Activated T-helper 1 cell treated with Interleukin-2 at 50 U/mL for 16 hours (primary cell): ENCODE data around the gene ERLEC1.
"Not testable (repeated sequence)": the region's sequence is repeated elsewhere in the genome, so short reads cannot be mapped to it uniquely, and the experiment has no call there.

Experiments
- DNase-seq: peaks from one replicate; pipeline ENCODE4 v3.0.0-alpha.2; 2020; ENCODE audit warnings: low read depth

Gene ERLEC1

DNA sequence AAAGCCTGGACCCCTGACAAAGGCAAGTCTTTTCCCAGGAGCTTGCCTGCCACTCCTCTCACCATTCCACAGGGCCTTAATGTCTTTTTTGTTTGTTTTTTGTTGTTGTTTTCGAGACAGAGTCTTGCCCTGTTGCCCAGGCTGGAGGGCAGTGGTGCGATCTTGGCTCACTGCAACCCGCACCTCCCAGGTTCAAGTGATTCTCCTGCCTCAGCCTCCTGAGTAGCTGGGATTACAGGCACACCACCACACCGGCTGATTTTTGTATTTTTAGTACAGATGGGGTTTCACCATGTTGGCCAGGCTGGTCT, 43.1 kb downstream of the ERLEC1 start:
- not testable (repeated sequence) for DNase-seq

GRCh38 chr2:53840580-53840979, 53.7 kb downstream of the ERLEC1 start:
- DNase-seq: no peak

- DNase-seq: not testable (repeated sequence)
Measured at GRCh38 chr2:53841651-53842050, 54.8 kb downstream of the ERLEC1 start.

DNA sequence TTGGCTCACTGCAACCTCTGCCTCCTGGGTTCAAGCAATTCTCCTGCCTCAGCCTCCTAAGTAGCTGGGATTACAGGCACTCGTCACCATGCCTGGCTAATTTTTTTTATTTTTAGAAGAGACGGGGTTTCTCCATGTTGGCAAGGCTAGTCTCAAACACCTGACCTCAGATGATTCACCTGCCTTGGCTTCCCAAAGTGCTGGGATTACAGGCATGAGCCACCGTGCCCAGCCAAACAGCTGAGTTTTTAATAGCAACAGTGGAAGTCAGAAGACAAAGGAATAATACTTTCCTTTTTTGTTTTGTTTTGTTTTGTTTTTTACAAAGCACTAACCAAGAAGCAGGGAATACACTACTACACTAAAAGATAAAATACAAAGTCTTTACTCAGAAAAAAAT, 56.0 kb downstream of the ERLEC1 start:
- DNase-seq: no peak

- DNase-seq: no peak
Measured at GRCh38 chr2:53843595-53843994, 56.8 kb downstream of the ERLEC1 start.

GRCh38 chr2:53848062-53848461, 61.2 kb downstream of the ERLEC1 start:
- DNase-seq: no peak

GRCh38 chr2:53851052-53851757, 64.4 kb downstream of the ERLEC1 start:
- DNase-seq: not testable (repeated sequence)

DNA sequence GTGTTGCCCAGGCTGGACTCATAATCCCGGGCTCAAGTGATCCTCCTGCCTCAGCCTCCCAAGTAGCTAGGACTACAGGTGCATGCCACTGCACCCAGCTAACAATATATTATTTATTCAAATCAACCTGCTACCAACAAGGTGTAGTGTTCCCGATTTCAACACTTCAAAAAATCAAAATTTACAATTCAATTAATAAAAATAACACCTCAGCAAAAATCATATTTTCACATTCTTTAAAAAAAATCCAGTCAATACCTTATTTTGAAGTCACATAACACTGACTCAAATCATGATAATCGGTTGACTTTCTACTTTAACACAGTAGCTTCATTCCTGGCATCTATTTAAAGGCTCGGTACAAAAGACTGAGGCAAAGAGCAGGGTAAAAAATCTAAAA, 65.7 kb downstream of the ERLEC1 start:
- DNase-seq: no peak

DNA sequence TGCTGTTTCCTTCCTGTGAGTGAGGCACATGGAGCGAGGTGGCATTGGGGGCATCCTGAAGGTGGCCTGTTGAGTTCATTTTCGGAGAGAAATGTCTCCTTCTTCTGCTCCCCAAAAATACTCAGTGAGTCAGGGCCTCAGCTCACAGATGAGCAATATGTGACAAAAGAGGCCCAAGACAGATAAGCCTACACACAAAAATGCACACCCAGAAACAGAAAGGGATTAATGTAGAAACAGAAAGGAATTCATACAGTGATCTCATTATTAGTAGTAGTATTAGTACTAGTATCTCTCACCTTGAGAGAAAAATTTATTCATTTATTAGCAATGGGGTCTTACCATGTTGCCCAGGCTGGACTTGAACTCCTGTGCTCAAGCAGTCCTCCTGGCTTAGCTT, 67.8 kb downstream of the ERLEC1 start:
- DNase-seq: no peak

- no peak for DNase-seq
Measured at GRCh38 chr2:53856272-53856671, 69.4 kb downstream of the ERLEC1 start.

DNA sequence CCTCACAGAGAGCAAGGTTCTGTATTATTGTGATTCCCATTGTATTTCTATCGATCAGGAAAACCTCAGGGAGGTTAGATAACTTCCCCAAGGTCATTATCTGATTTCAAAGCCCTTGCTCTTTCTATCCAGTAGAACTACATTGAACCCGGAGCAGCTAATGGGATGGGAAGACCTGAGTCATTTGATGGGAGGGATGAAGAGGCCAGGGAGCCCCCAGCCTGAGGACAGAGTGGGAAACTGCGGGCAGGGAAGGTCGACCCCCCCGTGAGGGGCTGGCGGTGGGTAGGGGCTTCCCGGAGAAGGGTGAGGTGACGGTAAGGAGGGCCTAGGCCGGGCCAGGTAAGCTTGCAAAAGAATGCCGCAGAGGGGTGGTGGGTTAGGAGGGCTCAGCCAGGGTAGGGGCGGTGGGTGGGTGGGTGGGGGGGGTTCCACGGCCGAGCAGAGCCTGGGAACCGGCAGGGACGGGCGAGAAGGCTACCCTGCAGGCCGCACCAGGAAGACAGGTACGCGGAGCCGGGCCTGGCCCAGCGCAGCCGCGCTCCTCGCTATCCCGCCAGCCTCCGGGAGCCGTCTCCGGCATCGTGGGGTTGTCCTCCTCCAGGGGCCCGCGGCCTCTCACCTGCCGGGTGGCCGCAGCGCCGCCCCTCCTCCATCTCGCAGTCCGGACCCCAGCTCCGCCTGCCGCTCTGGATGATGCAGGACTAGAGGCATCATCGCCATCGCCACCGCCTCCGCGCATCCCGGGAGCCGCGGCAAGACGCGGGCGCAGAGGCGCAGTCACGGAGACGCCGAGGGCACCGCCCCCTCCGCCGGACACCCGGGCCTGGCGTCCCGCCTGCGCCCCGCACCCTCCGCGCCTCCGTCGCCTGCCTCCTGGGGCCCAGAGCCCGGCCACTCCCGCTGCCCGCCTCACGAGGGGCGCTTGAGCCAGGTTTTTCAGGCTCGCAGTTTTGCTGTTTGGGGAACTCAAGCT, 72.7 kb downstream of the ERLEC1 start, which contains the start of gene GPR75:
Gene GPR75 (minus strand): TSS at position 762 of the 976 bp plus-strand sequence. CDS start 5,211 bp downstream, outside the sequence.
- no peak for DNase-seq

DNA sequence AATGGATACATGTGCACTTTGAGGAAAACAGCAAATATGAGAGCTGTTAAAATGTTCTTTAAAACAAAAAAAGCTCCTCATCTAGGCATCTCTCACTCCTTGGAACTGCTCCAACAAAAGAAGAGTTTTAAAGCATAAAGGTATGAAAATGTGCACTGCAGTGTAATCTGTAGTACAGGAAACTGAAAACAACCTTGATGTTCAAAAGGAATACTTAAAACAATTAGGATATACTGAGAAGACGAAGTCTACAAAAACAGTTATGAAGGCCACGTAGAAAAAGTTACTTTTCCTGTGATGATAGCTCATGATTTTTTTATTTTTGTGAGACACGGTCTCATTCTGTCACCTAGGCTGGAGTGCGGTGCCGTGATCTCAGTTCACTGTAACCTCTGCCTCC, 75.0 kb downstream of the ERLEC1 start:
- DNase-seq: no peak

- DNase-seq: no peak
Measured at GRCh38 chr2:53863538-53864227, 76.8 kb downstream of the ERLEC1 start.

- DNase-seq: no peak
Measured at GRCh38 chr2:53865264-53865663, 78.4 kb downstream of the ERLEC1 start.

- no peak for DNase-seq
Measured at GRCh38 chr2:53865962-53866361, 79.1 kb downstream of the ERLEC1 start.

DNA sequence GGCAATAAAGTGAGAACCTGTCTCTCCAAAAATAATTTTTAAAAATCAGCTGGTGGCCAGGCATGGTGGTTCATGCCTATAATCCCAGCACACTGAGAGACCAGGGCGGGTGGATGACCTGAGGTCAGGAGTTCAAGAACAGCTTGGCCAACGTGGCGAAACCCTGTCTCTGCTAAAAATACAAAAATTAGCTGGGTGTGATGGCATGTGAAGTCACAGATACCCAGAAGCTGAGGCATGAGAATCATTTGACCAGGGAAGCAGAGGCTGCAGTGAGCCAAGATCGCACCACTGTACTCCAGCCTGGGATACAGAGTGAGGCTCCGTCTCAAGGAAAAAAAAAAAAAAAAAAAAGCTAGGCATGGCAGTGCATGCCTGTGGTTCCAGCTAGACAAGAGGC, 80.3 kb downstream of the ERLEC1 start:
- DNase-seq: no peak

GRCh38 chr2:53867773-53868172, 80.9 kb downstream of the ERLEC1 start:
- no peak for DNase-seq
